NK-92 treated with Interleukin-12 subunit alpha and Interleukin-12 subunit beta, amount 100 ng/mL, for 24 hours (cell line): ENCODE results near the gene PARM1.
"Not testable (repeated sequence)": the region's sequence is repeated elsewhere in the genome, so short reads cannot be mapped to it uniquely, and the experiment has no call there.

Experiments used
- DNase-seq: peaks from one replicate; lab custom pipeline; 2025; lab: John Stamatoyannopoulos, UW

Gene PARM1

GRCh38 chr4:74983253-74983635, 50.3 kb downstream of the PARM1 start:
- no peak for DNase-seq

GRCh38 chr4:74990276-74990875, 57.5 kb downstream of the PARM1 start:
- DNase-seq, result no peak

- not testable (repeated sequence) for DNase-seq
Observed at GRCh38 chr4:74994436-74994835, 61.5 kb downstream of the PARM1 start.

- no peak for DNase-seq
Observed at GRCh38 chr4:74996996-74997395, 64.1 kb downstream of the PARM1 start.

- DNase-seq, result no peak
Observed at GRCh38 chr4:74997948-74998729, 65.2 kb downstream of the PARM1 start.

GRCh38 chr4:74999714-75000309, 66.9 kb downstream of the PARM1 start:
- DNase-seq, result no peak

GRCh38 chr4:75001871-75002270, 69.0 kb downstream of the PARM1 start:
- no peak for DNase-seq

- no peak for DNase-seq
Observed at GRCh38 chr4:75002381-75002780, 69.5 kb downstream of the PARM1 start.

GRCh38 chr4:75003979-75004378, 71.1 kb downstream of the PARM1 start:
- no peak for DNase-seq

GRCh38 chr4:75004755-75005668, 72.1 kb downstream of the PARM1 start:
- DNase-seq, result no peak

GRCh38 chr4:75005727-75006126, 72.8 kb downstream of the PARM1 start:
- DNase-seq, result no peak

GRCh38 chr4:75007891-75008290, 75.0 kb downstream of the PARM1 start:
- no peak for DNase-seq

- DNase-seq, result no peak
Observed at GRCh38 chr4:75009138-75009537, 76.2 kb downstream of the PARM1 start.

GRCh38 chr4:75011131-75011795, 78.3 kb downstream of the PARM1 start:
- no peak for DNase-seq

GRCh38 chr4:75015627-75016026, 82.7 kb downstream of the PARM1 start:
- no peak for DNase-seq

GRCh38 chr4:75016472-75016871, 83.6 kb downstream of the PARM1 start:
- no peak for DNase-seq

- no peak for DNase-seq
Observed at GRCh38 chr4:75018811-75019479, 86.0 kb downstream of the PARM1 start.

- no peak for DNase-seq
Observed at GRCh38 chr4:75025431-75025830, 92.5 kb downstream of the PARM1 start.

GRCh38 chr4:75028196-75028854, 95.4 kb downstream of the PARM1 start:
- no peak for DNase-seq

- no peak for DNase-seq
Observed at GRCh38 chr4:75030028-75030427, 97.1 kb downstream of the PARM1 start.
